VCaP (cell line): ENCODE results near the gene TASP1.

Experiments used
- H3K27ac ChIP-seq: fragments of 450-650 bp; 2 replicates; pipeline ENCODE4 v1.5.1; 2017
- CTCF ChIP-seq: fragments of 450-650 bp; conservative IDR thresholded peaks from 2 replicates; pipeline ENCODE4 v1.5.1; 2017; ENCODE audit warnings: mild to moderate bottlenecking, moderate library complexity

Gene TASP1

DNA sequence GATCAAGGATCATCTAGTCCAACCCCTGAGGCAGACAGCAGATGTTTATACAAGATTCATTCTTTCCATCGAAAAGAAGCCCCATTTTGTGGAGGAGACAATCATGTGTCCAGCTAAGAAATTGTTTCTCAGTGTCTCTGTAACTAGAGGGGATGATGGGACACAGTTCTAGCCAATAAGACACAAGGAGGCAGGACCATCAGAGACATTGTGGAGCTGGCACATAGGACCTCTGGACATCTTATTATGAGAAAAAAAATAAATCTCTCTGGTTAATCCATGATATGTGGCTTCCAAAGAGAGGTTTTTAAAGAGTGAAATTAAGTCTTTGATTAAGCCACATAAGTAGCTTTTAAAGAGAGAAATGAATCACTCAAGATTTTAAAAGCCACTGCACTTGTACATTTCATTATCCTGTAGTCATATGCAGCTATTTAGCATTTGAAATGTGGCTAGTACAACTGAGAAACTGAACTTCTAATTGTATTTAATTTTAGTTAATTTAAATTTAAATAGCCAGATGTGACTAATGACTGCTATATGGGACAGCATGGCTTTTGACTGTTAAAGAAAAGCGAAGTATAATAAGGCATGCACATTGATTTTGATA, 176.8 kb downstream of the TASP1 start:
- no peak for TF ChIP-seq CTCF
- H3K27ac ChIP-seq: no peak overlapping the region

GRCh38 chr20:13458860-13459451, 179.8 kb downstream of the TASP1 start:
- H3K27ac ChIP-seq: no peak overlapping the region
- peak; percentile 91 for TF ChIP-seq CTCF

- TF ChIP-seq CTCF: no peak
- no peak overlapping the region for H3K27ac ChIP-seq
Measured at GRCh38 chr20:13457487-13457886, 181.2 kb downstream of the TASP1 start.

DNA sequence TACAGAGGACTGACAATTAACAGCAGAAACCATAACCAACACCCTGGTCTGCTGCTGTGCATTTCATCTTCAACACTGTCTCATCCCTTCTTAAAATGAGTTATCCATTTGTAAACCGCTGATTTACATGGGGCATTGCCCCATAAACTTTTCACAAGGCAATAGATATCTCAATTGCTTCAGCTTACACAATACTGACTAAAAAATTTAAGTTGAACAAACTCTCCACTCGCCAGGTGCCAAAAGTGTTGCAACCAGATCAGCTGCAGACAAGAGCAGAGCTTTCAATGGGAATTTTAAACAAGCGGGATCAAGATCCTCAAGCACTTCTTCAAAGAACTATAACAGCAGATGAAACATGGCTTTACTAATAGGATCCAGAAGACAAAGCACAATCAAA, 183.0 kb downstream of the TASP1 start:
- no peak for TF ChIP-seq CTCF
- no peak overlapping the region for H3K27ac ChIP-seq

GRCh38 chr20:13453367-13453766, 185.4 kb downstream of the TASP1 start:
- TF ChIP-seq CTCF: no peak
- H3K27ac ChIP-seq: no peak overlapping the region

GRCh38 chr20:13452470-13453124, 186.1 kb downstream of the TASP1 start:
- no peak for TF ChIP-seq CTCF
- no peak overlapping the region for H3K27ac ChIP-seq

- TF ChIP-seq CTCF: no peak
Measured at GRCh38 chr20:13449868-13450434, 188.8 kb downstream of the TASP1 start.

More at GRCh38 chr20:13449868-13450434, 188.8 kb downstream of the TASP1 start:
- H3K27ac ChIP-seq: no peak overlapping the region
